ENCODE data around the gene ATP6V0C. TPM values are rescaled to one million over a fixed set of nuclear protein-coding genes. Genes with fewer than 3 reads are reported as not detected.
"Not testable (repeated sequence)": the region's sequence is repeated elsewhere in the genome, so short reads cannot be mapped to it uniquely, and the experiment has no call there.

Gene ATP6V0C
- total RNA-seq, 2 experiments from 2014 or later = 103 to 111 TPM

DNA sequence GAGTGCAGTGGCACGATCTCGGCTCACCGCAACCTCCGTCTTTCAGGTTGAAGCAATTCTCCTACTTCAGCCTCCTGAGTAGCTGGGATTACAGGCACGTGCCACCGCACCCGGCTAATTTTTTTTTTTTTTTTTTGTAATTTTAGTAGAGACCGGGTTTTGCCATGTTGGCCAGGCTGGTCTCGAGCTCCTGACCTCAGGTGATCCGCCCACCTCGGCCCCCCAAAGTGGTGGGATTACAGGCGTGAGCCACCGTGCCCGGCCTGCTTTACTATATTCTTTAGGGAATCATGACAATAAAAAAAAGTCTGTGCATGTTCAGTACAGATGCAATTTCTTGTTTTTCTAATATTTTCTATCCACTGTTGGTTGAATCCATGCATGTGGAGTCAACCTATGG is 30.0 kb downstream of the ATP6V0C start:
- H3K4me1 Mint-ChIP-seq = peaks cover 26% of the 10 kb centered on the region
- not testable (repeated sequence) for H3K36me3 Mint-ChIP-seq (ENCODE audit: low read depth); H3K27ac Mint-ChIP-seq

DNA sequence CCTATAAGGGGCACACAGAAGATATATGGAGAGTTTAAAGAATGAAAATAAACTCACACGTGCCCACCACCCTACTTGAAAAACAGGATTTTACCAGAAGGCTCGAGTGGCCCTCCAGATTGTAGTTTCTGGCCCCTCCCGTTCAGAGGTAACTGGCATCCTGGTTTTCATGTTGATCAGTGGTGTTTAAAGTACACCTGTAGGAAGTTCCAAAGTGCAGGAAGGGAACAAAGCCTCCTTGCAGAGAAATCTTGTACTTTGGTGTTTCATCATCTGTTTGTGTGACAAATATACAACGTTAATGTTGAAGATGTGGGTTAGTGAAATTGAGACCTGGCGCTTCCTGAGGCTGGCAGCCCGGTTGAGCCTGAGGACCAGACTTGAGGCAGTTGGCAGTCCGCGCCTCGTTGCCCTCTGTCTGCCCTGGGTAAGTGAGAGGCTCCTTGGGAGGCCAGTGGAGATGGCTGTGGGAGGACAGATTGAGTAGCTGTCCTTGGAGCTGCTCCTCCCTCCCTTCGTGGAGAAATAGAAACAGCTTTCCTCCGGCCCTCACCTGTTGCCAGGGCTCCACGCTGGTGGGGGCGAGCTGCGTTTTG is 36.6 kb downstream of the ATP6V0C start:
- H3K4me1 Mint-ChIP-seq; H3K36me3 Mint-ChIP-seq (ENCODE audit: low read depth); POLR2A ChIA-PET; H3K4me3 Mint-ChIP-seq; H3K27ac Mint-ChIP-seq; DNase-seq; H3K27me3 Mint-ChIP-seq; CTCF ChIA-PET; H3K9me3 Mint-ChIP-seq: not testable (repeated sequence)

More for the DNA sequence above, 30.0 kb downstream of the ATP6V0C start:
- H3K9me3 Mint-ChIP-seq, DNase-seq, POLR2A ChIA-PET, H3K4me3 Mint-ChIP-seq, H3K27me3 Mint-ChIP-seq: not testable (repeated sequence)
- CTCF ChIA-PET = interaction anchor here (0.6 kb wide), 1 partner anchor 121 kb away, joined by 3 read pairs; no protein-coding TSS in a partner anchor

GRCh38 chr16:2551420-2551889 is 37.7 kb downstream of the ATP6V0C start:
- H3K4me3 Mint-ChIP-seq; H3K4me1 Mint-ChIP-seq; H3K36me3 Mint-ChIP-seq (ENCODE audit: low read depth); H3K27ac Mint-ChIP-seq; DNase-seq; H3K27me3 Mint-ChIP-seq; H3K9me3 Mint-ChIP-seq; POLR2A ChIA-PET: not testable (repeated sequence)
- CTCF ChIA-PET = interaction anchor here (0.7 kb wide), 1 partner anchor 222 kb away, joined by 3 read pairs; no protein-coding TSS in a partner anchor

DNA sequence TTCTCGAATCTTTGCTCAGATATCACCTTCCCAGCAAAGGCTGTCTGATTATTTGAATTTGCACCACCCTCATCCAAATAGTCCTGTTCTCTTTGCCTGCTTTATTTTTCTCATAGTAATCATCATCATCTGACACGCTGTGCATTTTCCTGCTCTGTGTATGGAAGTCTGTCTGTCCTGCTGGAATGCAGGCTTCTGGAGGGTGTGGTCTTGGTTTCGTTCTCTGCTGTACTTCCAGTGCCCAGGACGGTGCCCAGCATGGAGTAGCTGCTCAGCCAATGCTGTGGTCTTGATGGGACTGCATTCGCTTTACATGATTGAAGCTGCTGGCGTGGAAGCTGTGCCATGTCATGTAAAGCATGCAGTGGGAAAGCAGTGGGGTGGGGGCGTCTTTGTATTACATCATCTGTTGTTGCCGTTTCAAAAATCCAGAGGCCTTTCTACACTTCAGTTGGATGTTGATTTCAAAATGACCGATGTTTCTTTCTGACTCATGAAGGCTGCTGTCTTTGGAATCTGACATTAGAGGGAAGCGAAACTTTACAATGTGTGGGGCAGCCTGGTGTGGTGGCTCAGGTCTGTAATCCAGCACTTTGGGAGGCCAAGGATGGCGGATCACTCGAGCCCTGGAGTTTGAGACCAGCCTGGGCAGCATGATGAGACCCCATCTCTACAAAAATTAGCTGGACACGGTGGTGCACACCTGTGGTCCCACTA is 41.1 kb downstream of the ATP6V0C start:
- DNase-seq; H3K4me3 Mint-ChIP-seq; POLR2A ChIA-PET; H3K27ac Mint-ChIP-seq; H3K4me1 Mint-ChIP-seq; H3K27me3 Mint-ChIP-seq; CTCF ChIA-PET; H3K9me3 Mint-ChIP-seq; H3K36me3 Mint-ChIP-seq (ENCODE audit: low read depth): not testable (repeated sequence)

DNA sequence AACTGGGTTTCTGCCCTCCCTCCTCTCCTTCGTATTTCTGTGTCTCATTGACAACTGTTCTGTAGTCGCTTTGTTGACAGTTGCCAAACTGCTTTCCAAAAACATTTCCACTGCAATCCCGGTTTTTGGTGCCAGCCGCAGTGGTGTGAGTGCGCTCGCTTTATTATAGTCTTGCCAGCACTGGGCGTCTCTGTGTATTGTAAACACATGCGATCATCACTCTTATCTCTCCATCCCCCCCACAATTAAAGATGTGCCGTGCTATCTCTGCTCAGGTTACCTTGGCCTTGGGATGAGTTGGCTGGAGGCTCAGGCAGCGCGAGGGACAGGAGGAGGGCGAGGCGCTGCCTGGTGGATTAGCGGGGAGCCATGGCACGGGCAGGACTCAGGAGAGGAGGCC is 43.4 kb downstream of the ATP6V0C start:
- DNase-seq; H3K27ac Mint-ChIP-seq; H3K4me1 Mint-ChIP-seq; H3K27me3 Mint-ChIP-seq; H3K36me3 Mint-ChIP-seq (ENCODE audit: low read depth); H3K9me3 Mint-ChIP-seq; CTCF ChIA-PET; POLR2A ChIA-PET; H3K4me3 Mint-ChIP-seq: not testable (repeated sequence)

DNA sequence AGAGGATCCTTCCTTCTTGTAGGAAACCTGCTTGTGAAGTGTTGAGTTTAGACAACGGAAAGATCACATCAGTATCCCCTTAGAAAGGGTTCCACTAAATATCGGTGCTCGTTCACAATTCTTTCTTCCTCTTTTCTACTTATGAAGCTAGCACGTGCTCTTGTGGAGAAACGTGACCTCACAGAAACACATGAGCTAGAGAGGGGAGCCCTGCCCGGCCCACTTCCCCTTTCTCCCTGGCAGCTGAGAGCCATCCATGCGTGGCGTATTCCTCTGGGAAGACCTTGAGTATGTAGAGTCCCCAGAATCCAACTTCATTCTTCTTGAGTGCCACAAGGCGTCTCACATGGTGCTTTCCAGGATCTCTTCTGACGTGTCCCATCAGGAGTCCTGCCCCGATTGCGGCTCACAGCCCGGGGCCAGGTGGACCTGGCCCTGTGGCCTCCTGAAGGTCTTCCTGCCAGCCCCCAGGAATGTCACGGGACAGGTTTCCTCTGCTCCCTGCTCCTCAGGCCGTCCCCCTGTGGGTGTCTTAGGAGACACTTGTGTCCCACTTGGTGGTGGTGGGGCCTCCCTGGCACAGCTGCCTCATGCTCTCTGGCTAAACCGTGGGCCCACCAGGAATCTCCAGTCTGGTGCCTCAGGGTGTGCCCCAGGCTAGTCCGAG is 46.5 kb downstream of the ATP6V0C start:
- H3K9me3 Mint-ChIP-seq; H3K36me3 Mint-ChIP-seq (ENCODE audit: low read depth); H3K27me3 Mint-ChIP-seq; CTCF ChIA-PET; POLR2A ChIA-PET; DNase-seq; H3K4me3 Mint-ChIP-seq; H3K4me1 Mint-ChIP-seq; H3K27ac Mint-ChIP-seq: not testable (repeated sequence)

DNA sequence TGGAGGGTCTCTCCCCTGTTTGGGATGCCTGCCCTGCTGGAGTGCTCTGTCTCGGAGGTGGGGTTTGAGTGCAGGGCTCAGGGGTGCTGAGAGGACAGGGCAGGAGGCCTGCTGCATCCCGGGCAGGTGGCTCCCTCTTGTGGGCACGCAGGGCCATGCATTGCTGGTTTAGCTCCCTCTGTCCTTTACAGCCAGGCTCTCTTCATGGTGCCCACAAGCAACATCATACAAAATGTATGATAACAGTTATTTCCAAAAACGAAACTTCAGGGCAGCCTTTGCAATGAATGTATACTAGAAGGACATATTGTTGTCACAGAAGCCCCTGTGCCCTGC is 47.0 kb downstream of the ATP6V0C start:
- H3K27me3 Mint-ChIP-seq; H3K4me1 Mint-ChIP-seq; CTCF ChIA-PET; H3K9me3 Mint-ChIP-seq; H3K27ac Mint-ChIP-seq; POLR2A ChIA-PET; H3K36me3 Mint-ChIP-seq (ENCODE audit: low read depth); H3K4me3 Mint-ChIP-seq: not testable (repeated sequence)
- DNase-seq = peak; percentile 77

DNA sequence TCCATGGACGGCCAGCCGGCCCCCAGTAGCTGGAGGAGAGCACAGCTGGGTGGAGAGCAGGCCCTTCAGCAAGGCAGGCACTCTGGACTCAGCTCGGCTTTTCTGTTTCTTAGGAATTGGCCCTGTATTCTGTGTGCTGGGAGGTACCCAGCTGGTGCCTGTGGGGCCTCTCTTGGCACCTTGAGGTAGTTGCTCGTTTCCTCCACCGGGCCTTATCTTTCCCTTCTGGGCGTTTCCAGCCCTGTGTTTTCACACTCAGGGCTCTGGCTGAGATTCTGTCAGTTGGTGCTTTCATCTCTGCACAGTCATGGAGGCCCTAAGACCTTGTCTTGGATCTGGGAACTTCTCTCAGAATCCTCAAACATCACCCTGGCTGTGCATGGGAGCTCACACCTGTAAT is 53.8 kb downstream of the ATP6V0C start:
- POLR2A ChIA-PET = not testable (repeated sequence)

GRCh38 chr16:2568573-2568972 is 54.8 kb downstream of the ATP6V0C start:
- H3K4me1 Mint-ChIP-seq; H3K9me3 Mint-ChIP-seq; DNase-seq; H3K27ac Mint-ChIP-seq; H3K4me3 Mint-ChIP-seq; H3K27me3 Mint-ChIP-seq; POLR2A ChIA-PET; H3K36me3 Mint-ChIP-seq (ENCODE audit: low read depth); CTCF ChIA-PET: not testable (repeated sequence)

More for the DNA sequence above, 53.8 kb downstream of the ATP6V0C start:
- DNase-seq; H3K9me3 Mint-ChIP-seq; H3K36me3 Mint-ChIP-seq (ENCODE audit: low read depth); H3K4me3 Mint-ChIP-seq; CTCF ChIA-PET; H3K27ac Mint-ChIP-seq; H3K27me3 Mint-ChIP-seq; H3K4me1 Mint-ChIP-seq: not testable (repeated sequence)

Small RNAs within 50 kb of the gene (microRNA-seq; reads per million reads assigned to microRNA genes)
- gene MIR3178 (ENCODE audit: borderline microRNAs expressed, borderline replicate concordance) (not detected), gene MIR6768 (ENCODE audit: borderline microRNAs expressed, borderline replicate concordance) (not detected)

Other genes with a start within 250 kb of the ATP6V0C start
- gene RNPS1, start 245.8 kb upstream of the ATP6V0C start, total RNA-seq = 100 to 1,000 TPM; 230 to 238 TPM
- 1 to 10 TPM; 5.0 to 6.0 TPM for gene ABCA3, start 173.2 kb upstream of the ATP6V0C start, total RNA-seq
- gene CCNF, start 84.5 kb upstream of the ATP6V0C start, total RNA-seq = 100 to 1,000 TPM in 1 of 2 experiments, 10 to 100 TPM in 1; 99.3 to 101 TPM
- 10 to 100 TPM; 15.5 to 21.4 TPM for gene TEDC2, start 53.8 kb upstream of the ATP6V0C start, total RNA-seq
- not detected for gene NTN3, start 42.7 kb upstream of the ATP6V0C start, total RNA-seq
- 1 to 10 TPM; 8.1 TPM for gene TBC1D24, start 38.8 kb upstream of the ATP6V0C start, total RNA-seq
- gene AMDHD2, start 6.4 kb downstream of the ATP6V0C start, total RNA-seq = 10 to 100 TPM; 45.8 to 60.7 TPM
- under 1 TPM in 1 of 2 experiments, not detected in 1; 0.17 TPM for gene CEMP1, start 17.5 kb downstream of the ATP6V0C start, total RNA-seq
- 10 to 100 TPM; 43.3 to 46.1 TPM for gene PDPK1, start 24.1 kb downstream of the ATP6V0C start, total RNA-seq
- 10 to 100 TPM; 31.6 to 34.4 TPM for gene KCTD5, start 168.6 kb downstream of the ATP6V0C start, total RNA-seq
- gene PRSS27, start 206.3 kb downstream of the ATP6V0C start, total RNA-seq = 1 to 10 TPM; 1.5 to 1.7 TPM
- gene SRRM2, start 238.7 kb downstream of the ATP6V0C start, total RNA-seq = 100 to 1,000 TPM; 512 to 565 TPM